HepG2 (cell line): ENCODE measurements around the gene NCAPD2. TPM values are rescaled to one million over a fixed set of nuclear protein-coding genes. Genes with fewer than 3 reads are reported as not detected.
A peak's percentile ranks its signal among the peaks of the same experiment; 100 is the strongest.

Experiments used
- AGO1 ChIP-seq: fragments of 200-400 bp; formaldehyde crosslinking; IDR thresholded peaks from 2 replicates; pipeline ENCODE4 v1.6.1; 2017; ENCODE audit warnings: mild to moderate bottlenecking, low read depth, low read length, moderate library complexity; ENCODE audit not compliant: poor library complexity, severe bottlenecking
- CBX2 ChIP-seq, 2 experiments: fragments of 200-600 bp in 1 of 2; sonication (generic); formaldehyde crosslinking in 1 of 2; IDR thresholded peaks; 2 replicates each; pipeline versions ENCODE4 v1.7.0 to v1.8.1; 2018 to 2022; ENCODE audit warnings: low read depth in 2 of 2, low read length in 1 of 2, mild to moderate bottlenecking in 1 of 2, missing genetic modification reagents in 1 of 2
- CEBPG ChIP-seq: IDR thresholded peaks from 2 replicates; pipeline ENCODE4 v1.6.1; 2016
- CENPT ChIP-seq: sonication (generic); formaldehyde crosslinking; IDR thresholded peaks from 2 replicates; pipeline ENCODE4 v1.8.0; 2022; ENCODE audit warnings: low read depth, mild to moderate bottlenecking, moderate library complexity, missing genetic modification reagents
- ESRRA ChIP-seq: sonication (generic); formaldehyde crosslinking; IDR thresholded peaks from 2 replicates; pipeline ENCODE4 v1.5.1; 2020; ENCODE audit warnings: mild to moderate bottlenecking, low read depth, missing genetic modification reagents
- GZF1 ChIP-seq: sonication (generic); formaldehyde crosslinking; IDR thresholded peaks from 2 replicates; pipeline ENCODE4 v1.5.1; 2020; ENCODE audit warnings: mild to moderate bottlenecking, missing genetic modification reagents
- HES4 ChIP-seq: sonication (generic); formaldehyde crosslinking; IDR thresholded peaks from 2 replicates; pipeline ENCODE4 v1.9.0; 2021; ENCODE audit warnings: mild to moderate bottlenecking, missing genetic modification reagents, borderline replicate concordance
- HIC2 ChIP-seq: sonication (generic); formaldehyde crosslinking; IDR thresholded peaks from 2 replicates; pipeline ENCODE4 v1.9.0; 2022; ENCODE audit warnings: low read depth, missing genetic modification reagents
- HNRNPK ChIP-seq: fragments of 200-400 bp; formaldehyde crosslinking; IDR thresholded peaks from 2 replicates; pipeline ENCODE4 v1.6.1; 2018; ENCODE audit warnings: low read length, low read depth, moderate library complexity, mild to moderate bottlenecking; ENCODE audit not compliant: poor library complexity, severe bottlenecking
- NFATC3 ChIP-seq: sonication (generic); formaldehyde crosslinking; IDR thresholded peaks from 2 replicates; pipeline ENCODE4 v1.5.1; 2020; ENCODE audit warnings: mild to moderate bottlenecking, missing genetic modification reagents
- NR1H2 ChIP-seq: sonication (generic); formaldehyde crosslinking; IDR thresholded peaks from 2 replicates; pipeline ENCODE4 v1.8.1; 2022; ENCODE audit warnings: low read depth, missing genetic modification reagents, borderline replicate concordance
- ZFP36 ChIP-seq: fragments of 150-350 bp; IDR thresholded peaks from 2 replicates; pipeline ENCODE4 v1.6.1; 2018; ENCODE audit warnings: borderline replicate concordance, low read length, low read depth; ENCODE audit not compliant: partially characterized antibody
- ZNF318 ChIP-seq: sonication (generic); formaldehyde crosslinking; IDR thresholded peaks from 2 replicates; pipeline ENCODE4 v1.4.0; 2020; ENCODE audit warnings: mild to moderate bottlenecking, missing genetic modification reagents
- ZNF512B ChIP-seq: sonication (generic); formaldehyde crosslinking; IDR thresholded peaks from 2 replicates; pipeline ENCODE4 v1.5.1; 2020; ENCODE audit warnings: missing genetic modification reagents, mild to moderate bottlenecking, borderline replicate concordance
- ZNF549 ChIP-seq: sonication (generic); formaldehyde crosslinking; IDR thresholded peaks from 2 replicates; pipeline ENCODE4 v1.5.0; 2020; ENCODE audit warnings: missing genetic modification reagents
- polyA plus RNA-seq, 8 experiments: library from polyadenylated mRNA; depleted of rRNA in 3 of 8; stranded (reverse) in 7 of 8; unstranded in 1 of 8; fragments of >200 nt; fragmentation: Illumina TruSeq in 4 of 8; extraction: Trizol in 4 of 8; gene quantifications; 2 replicates each; pipeline versions ENCODE4 v1.2.1 to v1.2.3, GENCODE V29; 2011 to 2016; ENCODE audit warnings: low read depth in 4 of 8, missing spikeins in 1 of 8, mixed read lengths in 1 of 8; ENCODE audit not compliant: insufficient read depth in 1 of 8
- total RNA-seq, 5 experiments: library from RNA; depleted of rRNA; stranded (reverse); fragments of >200 nt; fragmentation: Illumina TruSeq; extraction: Trizol; gene quantifications; 2 replicates each; pipeline ENCODE4 v1.2.3, GENCODE V29; 2016; ENCODE audit warnings: low read depth in 1 of 5

The NCAPD2 gene
- total and polyA plus RNA-seq, 2 of the 13 experiments (the other 11 are each of a cell fraction or from before 2014, with no cell fraction given), result 51.1 to 65.6 TPM

GRCh38 chr12:6533653-6533922 is 39.7 kb downstream of the NCAPD2 start (continued):
- TF ChIP-seq ZNF318, result no peak
- no peak for TF ChIP-seq CBX2 (IDR thresholded peaks at IDR 0.05; ENCODE audit: low read depth, low read length)
- no peak for TF ChIP-seq CBX2 (CRISPR knock-in tag; IDR thresholded peaks at IDR 0.05; ENCODE audit: low read depth)
- no peak for TF ChIP-seq CEBPG (CRISPR knock-in tag)
- no peak for TF ChIP-seq ZNF549
- TF ChIP-seq GZF1 (CRISPR knock-in tag), result no peak
- no peak for TF ChIP-seq NR1H2 (CRISPR knock-in tag)
- TF ChIP-seq NFATC3, result no peak
- no peak for TF ChIP-seq CENPT (CRISPR knock-in tag)
- TF ChIP-seq HES4 (CRISPR knock-in tag), result no peak; the same call in 1 of the 2 replicates
- TF ChIP-seq HIC2 (CRISPR knock-in tag), result peak; percentile 97
- TF ChIP-seq ZFP36, result no peak
- TF ChIP-seq ZNF512B (CRISPR knock-in tag), result no peak
- TF ChIP-seq ESRRA (CRISPR knock-in tag), result peak; percentile 75
- no peak for TF ChIP-seq AGO1
- TF ChIP-seq HNRNPK, result no peak
